Ovary (tissue), 9 donors: ENCODE data around the gene SERPING1. TPM values are rescaled to one million over a fixed set of nuclear protein-coding genes. Genes with fewer than 3 reads are reported as not detected.

Source experiments
- DNase-seq, 5 donors: peaks; one replicate each; pipeline ENCODE4 v3.0.0-alpha.2; 2019 to 2020
- H3K27ac ChIP-seq, 2 donors: fragments of 200-600 bp; one replicate each; pipeline versions ENCODE4 v1.5.1 to v1.8.0; 2019 to 2022
- H3K27me3 ChIP-seq: fragments of 200-600 bp; one replicate; pipeline ENCODE4 v1.8.0; 2022
- H3K36me3 ChIP-seq: fragments of 200-600 bp; sonication (generic); one replicate; pipeline ENCODE4 v1.5.1; 2019
- H3K4me1 ChIP-seq: one replicate; pipeline ENCODE4 v1.8.1; 2013; ENCODE audit warnings: mild to moderate bottlenecking, moderate library complexity; ENCODE audit not compliant: insufficient read depth
- H3K4me3 ChIP-seq: fragments of 200-600 bp; sonication (generic); one replicate; pipeline ENCODE4 v1.5.1; 2017
- H3K9me3 ChIP-seq, 2 donors: fragments of 200-600 bp in 1 of 2; sonication (generic) in 1 of 2; one replicate each; pipeline versions ENCODE4 v1.5.1 to v1.8.1; 2013 to 2019; ENCODE audit warnings: mild to moderate bottlenecking in 1 of 2, moderate library complexity in 1 of 2
- CTCF ChIP-seq, 3 donors: fragments of 450-650 bp in 2 of 3; fragments of 200-600 bp in 1 of 3; IDR thresholded peaks; one replicate each; pipeline versions ENCODE4 v1.5.1 to v1.8.0; 2016 to 2022; ENCODE audit warnings: antibody characterized with exemption in 3 of 3, mild to moderate bottlenecking in 1 of 3
- EP300 ChIP-seq: sonication (generic); formaldehyde crosslinking; IDR thresholded peaks from one replicate; pipeline ENCODE4 v1.6.1; 2017; ENCODE audit warnings: antibody characterized with exemption
- POLR2A ChIP-seq: fragments of 450-650 bp; IDR thresholded peaks from one replicate; pipeline ENCODE4 v1.6.1; 2017; ENCODE audit warnings: antibody characterized with exemption, mild to moderate bottlenecking, moderate library complexity
- WGBS, 3 donors: extraction: QIAGEN DNeasy Blood & Tissue Kit in 1 of 3; methylation state at CpG; one replicate each; pipeline versions ENCODE4 v1.1.5 to v1.1.7; 2013 to 2017; 5-methylcytosine and 5-hydroxymethylcytosine counted together
- intact Hi-C, 4 donors: fragments of 100-400 bp; cut with DNase I; formaldehyde crosslinking; loops; one replicate each; pipeline versions ENCODE4 v1.11.0 to v1.15.1; 2022 to 2023
- polyA plus RNA-seq, 2 donors: library from polyadenylated mRNA; stranded (reverse); fragments of 200-250 nt in 1 of 2; fragments of 350-450 nt in 1 of 2; fragmentation: Illumina TruSeq in 1 of 2; extraction: RNeasy Lipid Tissue Mini Kit (QIAGEN cat#74804) in 1 of 2; gene quantifications; one replicate each; pipeline ENCODE4 v1.2.3, GENCODE V29; 2013 to 2014
- total RNA-seq, 7 donors: library from RNA; depleted of rRNA in 2 of 7; stranded (reverse); fragments of >200 nt in 2 of 7; fragmentation: NEBNext Ultra II Directional in 3 of 7; extraction: Animal tissue kit (Norgen Biotek cat#: 25700) in 3 of 7; gene quantifications; one replicate each; pipeline versions ENCODE4 v1.1.0 to v1.2.4, GENCODE V29; 2016 to 2023
- donor health status: DM: no; HTN: no; CAD: no; lungs with moderate emphysema.
- donor health status: DM: no; HTN: no; CAD: no.
- donor health status: Bipolar disorder and iron deficiency.
- donor health status: DM: yes; HTN: yes; CAD: no.
- donor health status: DM: no; HTN: no; CAD: no.
- donor health status: DM: yes; HTN: yes; CAD: no.

The SERPING1 gene
- total and polyA plus RNA-seq, 9 donors: 454 to 2,358 (median 729) TPM

- H3K9me3 ChIP-seq: no peaks in the 10 kb centered on the region
- no peak for TF ChIP-seq EP300
- no peak for TF ChIP-seq POLR2A
- TF ChIP-seq CTCF (IDR thresholded peaks at IDR 0.05): no peak
- WGBS, 3 donors: 23 to 30% (median 27%) methylated on average over 10 of the region's 10 CpGs
- intact Hi-C loops: loop anchor here in 2 of 4 donors (10.0 kb wide), 2 partner anchors 191 to 321 kb away; partner anchors contain the start of gene TNKS1BP1 (in 1 of the 2)
- no peaks in the 10 kb centered on the region for H3K36me3 ChIP-seq
- H3K27ac ChIP-seq: peak overlapping the region; percentile 7 to 59
- H3K4me3 ChIP-seq: no peak overlapping the region
- H3K4me1 ChIP-seq: peaks cover 26% of the 10 kb centered on the region
- no peaks in the 10 kb centered on the region for H3K27me3 ChIP-seq
- peak in 2 of 5 donors; percentile 37 to 39 for DNase-seq
Observed at GRCh38 chr11:57646194-57646798, 48.8 kb downstream of the SERPING1 start.

GRCh38 chr11:57646799-57647303 lies 49.4 kb downstream of the SERPING1 start:
- peaks cover 26% of the 10 kb centered on the region for H3K4me1 ChIP-seq
- peak overlapping the region; percentile 7 to 59 for H3K27ac ChIP-seq
- no peaks in the 10 kb centered on the region for H3K27me3 ChIP-seq
- no peaks in the 10 kb centered on the region for H3K36me3 ChIP-seq
- H3K4me3 ChIP-seq: no peak overlapping the region
- intact Hi-C loops: loop anchor here in 2 of 4 donors (10.0 kb wide), 2 partner anchors 192 to 322 kb away; partner anchors contain the start of gene TNKS1BP1 (in 1 of the 2)
- TF ChIP-seq CTCF (IDR thresholded peaks at IDR 0.05) (no peak), EP300 (no peak), POLR2A (no peak)
- peak in 3 of 5 donors; percentile 43 to 53 (median 45) for DNase-seq
- no peaks in the 10 kb centered on the region for H3K9me3 ChIP-seq
- 5 to 10% (median 6%) methylated on average over 23 of the region's 23 CpGs for WGBS, 3 donors

GRCh38 chr11:57647372-57647771 lies 49.9 kb downstream of the SERPING1 start:
- intact Hi-C loops: loop anchor here in 2 of 4 donors (10.0 kb wide), 2 partner anchors 193 to 323 kb away; partner anchors contain the start of gene TNKS1BP1 (in 1 of the 2)
- 1 to 5% (median 4%) methylated on average over 10 of the region's 10 CpGs for WGBS, 3 donors
- Histone ChIP-seq H3K27ac (peak overlapping the region; percentile 7 to 59), H3K27me3 (no peaks in the 10 kb centered on the region), H3K4me1 (peaks cover 27% of the 10 kb centered on the region), H3K9me3 (no peaks in the 10 kb centered on the region), H3K4me3 (no peak overlapping the region), H3K36me3 (no peaks in the 10 kb centered on the region)
- DNase-seq: peak in 4 of 5 donors; percentile 43 to 57 (median 50)
- no peak for TF ChIP-seq CTCF (IDR thresholded peaks at IDR 0.05)
- no peak for TF ChIP-seq EP300
- no peak for TF ChIP-seq POLR2A

- no peaks in the 10 kb centered on the region for H3K27me3 ChIP-seq
- H3K4me1 ChIP-seq: peaks cover 27% of the 10 kb centered on the region
- intact Hi-C loops: loop anchor here in 2 of 4 donors (10.0 kb wide), 2 partner anchors 193 to 323 kb away; partner anchors contain the start of gene TNKS1BP1 (in 1 of the 2)
- 3 to 6% (median 4%) methylated on average over 13 of the region's 13 CpGs for WGBS, 3 donors
- peak in 3 of 5 donors; percentile 37 to 44 (median 43) for DNase-seq
- no peak for TF ChIP-seq CTCF (IDR thresholded peaks at IDR 0.05)
- no peak for TF ChIP-seq POLR2A
- TF ChIP-seq EP300: no peak
- no peak overlapping the region for H3K27ac ChIP-seq
- peak overlapping the region; percentile 47 for H3K4me3 ChIP-seq
- H3K9me3 ChIP-seq: no peaks in the 10 kb centered on the region
- no peaks in the 10 kb centered on the region for H3K36me3 ChIP-seq
Observed at GRCh38 chr11:57647960-57648800, 50.7 kb downstream of the SERPING1 start.
